ENCODE results near the gene MCU.

GRCh38 chr10:72691470-72691862, 477 bp upstream of the MCU start:
- TF ChIP-seq REST (IDR thresholded peaks at IDR 0.05; ENCODE audit: insufficient read depth in 1 of 2, low read depth in 2 of 2, low read length in 2 of 2) (no peak), POLR2AphosphoS5 (IDR thresholded peaks at IDR 0.05; ENCODE audit: low read depth, low read length) (no peak)

All from PFSK-1 (cell line).